DOHH2 (cell line): ENCODE data around the gene KRT37.
"Not testable (repeated sequence)": the region's sequence is repeated elsewhere in the genome, so short reads cannot be mapped to it uniquely, and the experiment has no call there.

Source experiments
- H3F3A ChIP-seq: fragments of 200-600 bp; sonication (generic), shearing (Covaris generic); 2 replicates; pipeline ENCODE4 v1.6.0; 2016; ENCODE audit warnings: antibody characterized with exemption, mild to moderate bottlenecking; ENCODE audit not compliant: control insufficient read depth, insufficient read depth
- H3K27ac ChIP-seq: fragments of 200-600 bp; sonication (generic); 2 replicates; pipeline ENCODE4 v1.5.1; 2014; ENCODE audit warnings: low read depth, mild to moderate bottlenecking, low read length, moderate library complexity
- H3K27me3 ChIP-seq: fragments of 200-600 bp; sonication (generic); 2 replicates; pipeline ENCODE4 v1.6.1; 2014; ENCODE audit warnings: mild to moderate bottlenecking, low read length, mixed read lengths; ENCODE audit not compliant: control insufficient read depth
- H3K36me3 ChIP-seq: fragments of 200-600 bp; sonication (generic); 2 replicates; pipeline ENCODE4 v1.6.1; 2014; ENCODE audit warnings: mild to moderate bottlenecking, low read length, moderate library complexity, mixed read lengths; ENCODE audit not compliant: control insufficient read depth
- H3K4me1 ChIP-seq: fragments of 200-600 bp; sonication (generic); 2 replicates; pipeline ENCODE4 v1.6.1; 2014; ENCODE audit warnings: mild to moderate bottlenecking, low read length, mixed read lengths; ENCODE audit not compliant: control insufficient read depth
- H3K4me2 ChIP-seq: fragments of 200-600 bp; sonication (generic); 2 replicates; pipeline ENCODE4 v1.6.0; 2014; ENCODE audit warnings: mild to moderate bottlenecking, low read length, moderate library complexity
- H3K4me3 ChIP-seq: fragments of 200-600 bp; sonication (generic); 2 replicates; pipeline ENCODE4 v1.5.1; 2014; ENCODE audit warnings: mild to moderate bottlenecking, low read length, mixed read lengths
- H3K79me2 ChIP-seq: fragments of 200-600 bp; sonication (generic); 2 replicates; pipeline ENCODE4 v1.6.1; 2014; ENCODE audit warnings: mild to moderate bottlenecking, low read length, mixed read lengths; ENCODE audit not compliant: control insufficient read depth
- H3K9me2 ChIP-seq: fragments of 200-600 bp; sonication (generic); replicated peaks from 2 replicates; pipeline ENCODE4 v1.6.1; 2014; ENCODE audit warnings: mild to moderate bottlenecking, low read length, mixed read lengths; ENCODE audit not compliant: control insufficient read depth
- H3K9me3 ChIP-seq: fragments of 200-600 bp; sonication (generic); 2 replicates; pipeline ENCODE4 v1.6.1; 2014; ENCODE audit warnings: antibody characterized with exemption, low read length, mixed read lengths; ENCODE audit not compliant: control insufficient read depth, insufficient read depth
- H4K20me1 ChIP-seq: fragments of 200-600 bp; sonication (generic); 2 replicates; pipeline ENCODE4 v1.6.0; 2014; ENCODE audit warnings: low read depth, mild to moderate bottlenecking, antibody characterized with exemption, low read length, moderate library complexity; ENCODE audit not compliant: control insufficient read depth, insufficient read depth
- CTCF ChIP-seq: fragments of 200-600 bp; sonication (generic); IDR thresholded peaks from one replicate; pipeline ENCODE4 v1.5.1; 2014; ENCODE audit warnings: antibody characterized with exemption, mild to moderate bottlenecking, low read depth, low read length; ENCODE audit not compliant: poor library complexity, severe bottlenecking
- EZH2phosphoT487 ChIP-seq: fragments of 200-600 bp; sonication (generic); IDR thresholded peaks from 2 replicates; pipeline ENCODE4 v1.6.1; 2017; ENCODE audit warnings: borderline replicate concordance, mild to moderate bottlenecking, antibody characterized with exemption, low read length, moderate library complexity, mixed read lengths

KRT37 gene

GRCh38 chr17:41433586-41433985 lies 9.2 kb upstream of the KRT37 start:
- H3K36me3 ChIP-seq = no peaks in the 10 kb centered on the region
- H4K20me1 ChIP-seq = no peaks in the 10 kb centered on the region
- peaks cover 14% of the 10 kb centered on the region for H3K27me3 ChIP-seq
- H3K9me3 ChIP-seq = no peaks in the 10 kb centered on the region
- H3K27ac ChIP-seq = no peak overlapping the region
- no peaks in the 10 kb centered on the region for H3K4me1 ChIP-seq
- H3K4me3 ChIP-seq = no peak overlapping the region
- H3K4me2 ChIP-seq = no peak overlapping the region
- TF ChIP-seq EZH2phosphoT487 = no peak
- no peak for TF ChIP-seq CTCF
- no peaks in the 10 kb centered on the region for H3F3A ChIP-seq
- no peaks in the 10 kb centered on the region for H3K9me2 ChIP-seq
- H3K79me2 ChIP-seq = no peaks in the 10 kb centered on the region

- H3K4me2 ChIP-seq, H3F3A ChIP-seq, H4K20me1 ChIP-seq, H3K4me1 ChIP-seq, H3K36me3 ChIP-seq, H3K9me3 ChIP-seq, H3K9me2 ChIP-seq, H3K27me3 ChIP-seq, H3K4me3 ChIP-seq, H3K79me2 ChIP-seq, H3K27ac ChIP-seq: not testable (repeated sequence)
Measured at GRCh38 chr17:41430376-41430775, 6.0 kb upstream of the KRT37 start.

- Histone ChIP-seq H3K27ac (no peak overlapping the region), H3K4me3 (no peak overlapping the region), H3K27me3 (0 out of 2 replicates have a peak, but pooled peaks cover 3% of the 10 kb centered on the region), H3K9me2 (no peaks in the 10 kb centered on the region), H3K36me3 (no peaks in the 10 kb centered on the region), H3F3A (no peaks in the 10 kb centered on the region), H4K20me1 (no peaks in the 10 kb centered on the region), H3K9me3 (no peaks in the 10 kb centered on the region), H3K4me1 (no peaks in the 10 kb centered on the region), H3K4me2 (no peak overlapping the region), H3K79me2 (no peaks in the 10 kb centered on the region)
- TF ChIP-seq EZH2phosphoT487 = no peak
- no peak for TF ChIP-seq CTCF
Measured at GRCh38 chr17:41429667-41430066, 5.3 kb upstream of the KRT37 start.

- no peak overlapping the region for H3K4me2 ChIP-seq
- no peaks in the 10 kb centered on the region for H3K4me1 ChIP-seq
- no peaks in the 10 kb centered on the region for H3K27me3 ChIP-seq
- no peak overlapping the region for H3K4me3 ChIP-seq
- no peaks in the 10 kb centered on the region for H4K20me1 ChIP-seq
- TF ChIP-seq CTCF = no peak
- TF ChIP-seq EZH2phosphoT487 = no peak
- no peaks in the 10 kb centered on the region for H3K9me3 ChIP-seq
- no peak overlapping the region for H3K27ac ChIP-seq
- no peaks in the 10 kb centered on the region for H3K79me2 ChIP-seq
- H3K9me2 ChIP-seq = no peaks in the 10 kb centered on the region
- H3F3A ChIP-seq = no peaks in the 10 kb centered on the region
- H3K36me3 ChIP-seq = no peaks in the 10 kb centered on the region
Measured at GRCh38 chr17:41428591-41429291, 4.4 kb upstream of the KRT37 start.

GRCh38 chr17:41422586-41422985 lies 1.8 kb downstream of the KRT37 start:
- H3K9me2 ChIP-seq, H3K4me1 ChIP-seq, H3F3A ChIP-seq, H3K27me3 ChIP-seq, H4K20me1 ChIP-seq, H3K27ac ChIP-seq, H3K4me3 ChIP-seq, H3K4me2 ChIP-seq, H3K79me2 ChIP-seq, H3K9me3 ChIP-seq, H3K36me3 ChIP-seq: not testable (repeated sequence)
